Superior temporal gyrus (tissue), 1 donor: ENCODE results near the gene IKZF1.

Source experiments
- DNase-seq: peaks from one replicate; pipeline ENCODE4 v3.0.0-alpha.2; 2016; ENCODE audit errors: extremely low spot score

Gene IKZF1

GRCh38 chr7:50304129-50304910 lies at the start of gene IKZF1:
IKZF1 (plus strand) TSS chr7:50304716; CDS start chr7:50319062, 14,346 bp downstream.
- DNase-seq, result no peak

DNA sequence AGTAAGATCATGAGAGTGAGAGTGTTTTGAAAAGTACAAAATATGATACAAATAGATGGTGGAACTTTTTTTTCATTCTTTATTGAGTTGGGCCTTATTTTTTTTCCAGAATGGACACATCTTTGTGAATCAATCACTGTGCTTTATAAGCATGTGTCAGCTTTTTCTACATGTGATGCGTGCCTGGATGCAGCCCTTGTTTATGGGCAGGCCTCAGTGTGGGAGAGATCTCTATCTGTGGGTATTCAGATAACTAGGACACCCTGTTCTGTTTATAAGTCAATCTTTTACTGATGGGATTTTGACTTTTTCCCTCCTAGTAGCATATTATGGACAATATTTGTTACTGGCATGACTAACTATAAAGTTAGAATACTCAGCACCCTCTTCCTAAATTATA lies 42.9 kb upstream of the IKZF1 start:
- no peak for DNase-seq

DNA sequence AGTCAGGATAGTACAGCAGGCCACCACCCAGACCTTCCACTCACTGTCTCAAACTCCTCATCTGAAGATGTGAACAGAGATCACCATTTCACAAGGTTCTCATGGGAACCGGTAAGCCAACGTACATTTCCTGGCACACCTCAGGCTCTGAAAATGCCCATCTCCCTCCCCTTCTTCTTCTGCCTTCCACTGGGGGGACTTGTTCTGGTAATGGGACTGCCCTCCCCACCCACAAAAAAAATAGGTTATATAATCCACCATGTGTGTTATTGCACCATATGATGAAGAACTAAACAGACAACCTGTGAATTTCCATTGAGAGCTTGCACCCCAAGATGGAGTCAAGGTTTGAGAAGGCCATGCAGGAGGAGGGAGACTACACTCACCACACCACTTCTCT lies 42.1 kb upstream of the IKZF1 start:
- no peak for DNase-seq

DNA sequence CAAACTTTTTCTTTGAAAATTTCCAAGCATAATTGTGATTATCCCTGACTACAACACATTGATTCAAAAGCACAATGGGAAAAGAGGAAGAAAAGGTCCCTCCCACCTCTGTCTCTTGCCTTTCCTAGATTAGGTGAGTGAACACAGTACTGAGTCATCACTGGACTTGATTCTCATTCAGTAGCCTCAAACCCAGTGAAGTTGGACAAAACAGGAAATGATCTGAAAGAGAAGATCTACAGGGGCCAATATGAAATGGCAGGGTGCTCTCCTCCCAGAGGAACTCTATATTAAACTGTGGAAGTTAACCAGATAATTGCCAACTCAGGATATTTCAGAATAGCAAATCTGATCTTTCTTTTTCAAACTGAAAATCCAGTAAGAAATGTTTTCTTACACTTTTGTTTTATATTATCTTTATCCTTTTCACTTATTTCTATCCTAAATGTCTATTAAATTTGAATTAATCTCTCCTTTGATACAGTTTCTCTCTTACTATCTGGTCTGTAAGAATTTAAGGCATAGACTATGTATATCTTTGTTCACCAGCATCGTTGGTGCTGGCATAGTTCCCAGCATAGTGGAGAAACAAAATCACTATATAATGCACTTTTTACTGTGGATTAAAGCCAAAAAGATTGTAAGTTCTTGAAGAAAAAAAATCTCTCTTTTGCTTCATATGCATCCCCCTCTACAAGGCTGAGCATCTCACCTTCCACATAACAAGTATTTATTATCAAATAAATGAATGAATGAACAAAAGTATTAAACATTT lies 41.4 kb upstream of the IKZF1 start:
- no peak for DNase-seq

DNA sequence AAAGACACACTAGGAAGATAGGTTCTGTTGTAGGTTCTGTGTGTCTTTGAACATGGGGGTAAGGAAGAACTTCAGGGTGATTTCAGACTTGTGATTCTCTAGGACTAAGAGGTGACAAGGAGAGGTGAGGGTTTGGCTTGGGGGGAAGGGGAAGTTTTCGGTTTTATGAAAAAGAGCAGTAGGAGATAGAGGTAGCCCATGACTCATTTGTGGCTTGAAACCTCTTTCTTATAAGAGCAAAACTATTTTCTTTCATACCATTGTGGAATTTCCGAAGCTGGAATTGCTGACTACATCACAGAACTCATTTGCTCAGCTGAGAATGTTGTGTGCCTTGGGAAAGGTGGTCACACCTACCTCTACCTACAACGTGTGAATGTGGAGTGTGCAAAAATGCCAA lies 39.6 kb upstream of the IKZF1 start:
- no peak for DNase-seq

DNA sequence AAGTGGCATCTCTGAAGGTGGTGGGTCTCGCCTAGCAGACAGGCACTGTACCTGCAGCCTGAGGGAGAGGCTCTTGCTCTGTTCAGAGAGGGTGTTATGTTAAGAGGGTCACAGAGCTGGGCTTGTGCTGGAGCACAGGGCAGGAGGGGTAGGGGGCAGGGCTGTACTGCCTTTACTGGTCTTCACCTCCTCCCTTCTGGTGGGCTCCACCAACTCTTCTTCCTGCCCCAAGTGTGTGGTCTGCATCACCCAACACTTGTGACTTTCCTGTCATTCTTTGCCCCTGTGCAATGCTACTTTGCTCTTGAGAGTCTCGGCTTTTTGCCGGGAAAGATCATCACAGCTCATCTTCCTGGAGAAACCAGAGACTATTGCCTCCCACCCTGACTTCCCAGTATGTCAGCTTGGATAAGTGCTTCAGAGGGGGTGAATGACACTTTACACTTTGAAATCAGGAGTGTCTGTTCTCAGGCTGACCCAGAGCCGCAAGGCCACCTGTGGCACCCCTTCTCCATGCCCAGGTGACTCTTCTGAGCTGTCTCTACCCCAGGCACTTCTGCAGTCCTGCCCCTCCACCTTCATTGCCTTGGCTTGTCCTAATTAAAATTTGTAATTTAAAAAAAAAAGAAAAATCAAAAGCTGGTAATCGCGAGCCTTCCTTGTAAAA lies 38.4 kb upstream of the IKZF1 start:
- DNase-seq, result no peak

DNA sequence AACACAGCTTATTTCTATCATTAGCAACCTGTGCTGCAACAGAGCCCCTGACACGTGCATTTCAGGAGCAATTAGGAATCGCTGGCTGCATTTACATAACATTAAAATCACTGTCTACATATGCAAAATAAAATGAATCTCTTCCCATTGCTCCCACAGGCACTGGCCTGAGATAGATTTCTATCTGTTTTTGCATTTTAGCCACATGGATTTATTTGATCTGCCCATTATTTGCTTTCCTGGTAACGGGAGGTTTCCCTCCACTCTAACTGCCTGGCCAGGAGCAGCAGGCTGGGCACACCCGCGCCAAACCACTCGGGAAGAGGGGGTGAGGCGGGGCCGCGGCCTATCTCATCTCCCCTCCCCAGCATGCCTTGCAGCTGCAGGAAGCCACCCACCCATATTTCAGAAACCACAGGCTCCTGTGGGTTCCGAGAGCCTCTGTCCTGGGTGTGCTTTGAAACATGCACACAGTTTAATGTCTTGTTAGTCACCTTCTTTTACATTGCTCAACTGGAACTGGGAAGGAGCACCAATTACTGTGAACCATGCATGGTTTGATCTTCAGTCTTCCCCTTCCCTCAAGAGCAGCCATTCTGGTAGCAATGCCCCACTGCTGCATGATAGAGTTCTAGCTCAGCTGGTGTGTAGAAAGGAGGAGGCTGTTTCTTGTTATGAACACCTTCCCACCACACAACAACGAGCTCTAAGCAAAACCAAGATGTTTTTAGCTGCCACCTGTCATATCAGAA lies 37.7 kb upstream of the IKZF1 start:
- no peak for DNase-seq

DNA sequence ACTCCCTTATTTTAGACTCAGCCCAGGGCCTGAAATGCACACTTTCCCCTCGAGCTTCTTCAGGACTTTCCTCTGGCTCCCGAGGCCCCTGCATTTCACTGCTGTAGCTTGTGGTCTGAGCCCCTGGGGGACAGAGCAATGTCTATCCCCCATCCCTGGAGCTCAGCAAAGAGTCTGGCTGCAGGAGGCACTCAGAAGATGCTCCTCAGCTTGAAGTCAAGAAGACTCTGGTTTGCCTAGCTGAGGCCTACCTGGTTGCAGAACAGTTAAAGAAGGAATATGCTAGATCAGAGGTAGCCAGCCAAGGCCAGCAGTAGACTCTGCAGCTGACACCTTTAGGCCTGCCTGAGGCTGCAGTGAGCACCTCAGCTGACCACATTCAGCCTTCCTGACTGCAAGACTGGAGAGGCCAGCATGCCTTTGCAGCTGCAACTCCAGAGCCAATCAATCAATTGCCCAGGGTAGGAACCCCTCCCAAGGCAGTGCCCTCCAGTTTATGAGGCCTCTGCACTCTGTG lies 36.9 kb upstream of the IKZF1 start:
- DNase-seq, result no peak

DNA sequence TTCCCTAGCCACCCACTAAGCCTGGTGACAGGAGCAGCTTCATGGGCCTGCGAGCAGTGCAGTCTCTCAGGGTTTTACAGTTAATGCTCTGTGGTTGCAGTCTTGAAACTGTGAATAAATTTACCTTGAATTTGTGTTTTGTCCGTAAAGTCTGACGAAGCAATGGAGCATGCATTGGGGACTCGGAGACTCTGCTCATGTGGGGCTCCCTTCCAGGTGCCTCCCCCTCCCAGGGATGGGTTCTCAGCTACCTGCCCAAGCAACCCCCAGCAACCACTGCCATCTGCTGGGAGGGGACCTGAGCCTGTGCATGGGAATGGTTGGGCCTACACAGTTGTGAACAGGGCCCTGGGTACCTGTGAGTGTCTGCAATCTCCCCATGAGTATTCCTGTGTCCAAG lies 36.3 kb upstream of the IKZF1 start:
- no peak for DNase-seq

DNA sequence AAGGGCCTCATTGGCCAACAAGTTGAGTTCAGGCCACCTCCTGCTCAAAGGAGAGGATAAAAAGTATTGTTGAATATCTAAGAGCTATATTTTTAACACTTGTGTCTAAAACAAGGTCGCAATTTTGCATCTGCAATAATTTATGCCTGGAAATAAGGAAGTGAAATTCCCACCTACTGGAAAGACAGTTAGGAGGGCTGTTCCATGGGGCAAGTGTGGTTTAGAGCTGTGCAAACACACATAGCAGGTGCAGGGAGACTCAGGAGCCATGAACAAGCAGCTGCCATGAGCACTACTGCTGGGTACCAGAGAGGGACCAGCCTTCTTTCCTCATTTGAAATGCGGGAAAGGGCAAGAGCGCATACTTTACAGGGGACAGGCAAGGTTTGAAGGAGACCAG lies 35.5 kb upstream of the IKZF1 start:
- no peak for DNase-seq

DNA sequence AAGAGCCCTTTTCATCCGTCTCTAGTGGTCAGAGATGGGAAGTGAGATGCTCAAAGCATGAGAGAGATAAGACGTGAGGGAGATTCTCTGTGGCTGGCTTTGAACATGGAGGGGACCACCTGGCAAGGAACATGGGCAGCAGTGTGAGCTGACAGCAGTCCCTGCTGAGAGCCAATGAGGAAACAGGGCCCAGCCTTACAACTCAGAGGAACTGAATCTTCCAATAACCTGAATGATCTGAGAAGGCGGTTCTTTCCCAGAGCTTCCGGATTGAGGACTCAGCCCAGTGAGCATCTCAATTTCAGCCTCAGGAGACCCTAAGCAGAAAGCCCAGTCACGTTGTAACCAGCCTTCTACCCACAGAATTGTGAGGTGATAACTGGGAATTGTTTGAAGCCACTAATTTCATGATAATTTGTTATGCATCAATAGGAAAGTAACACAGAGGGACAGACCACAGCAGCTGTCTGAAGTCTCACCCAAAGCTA lies 33.9 kb upstream of the IKZF1 start:
- DNase-seq, result no peak

DNA sequence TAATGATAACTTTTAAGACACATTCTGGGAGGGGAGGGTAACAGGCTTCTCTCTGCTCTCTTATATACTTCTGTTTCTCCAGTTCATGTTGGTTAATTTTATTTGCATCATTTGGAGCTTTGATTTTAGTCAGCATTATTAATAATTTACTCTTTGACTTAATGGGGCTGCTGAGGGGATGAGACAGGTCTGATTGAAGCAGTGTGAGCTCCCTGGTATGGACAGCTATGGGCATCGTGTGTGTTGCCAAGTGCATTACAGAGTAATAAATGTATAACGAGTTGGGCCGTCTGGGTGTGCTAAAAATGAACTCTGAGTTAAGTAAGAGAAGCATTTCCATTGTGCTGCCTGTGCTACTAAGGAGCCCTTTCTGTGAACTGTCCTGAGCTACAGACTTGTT lies 31.7 kb upstream of the IKZF1 start:
- DNase-seq, result no peak

GRCh38 chr7:50273301-50273700 lies 31.2 kb upstream of the IKZF1 start:
- no peak for DNase-seq

DNA sequence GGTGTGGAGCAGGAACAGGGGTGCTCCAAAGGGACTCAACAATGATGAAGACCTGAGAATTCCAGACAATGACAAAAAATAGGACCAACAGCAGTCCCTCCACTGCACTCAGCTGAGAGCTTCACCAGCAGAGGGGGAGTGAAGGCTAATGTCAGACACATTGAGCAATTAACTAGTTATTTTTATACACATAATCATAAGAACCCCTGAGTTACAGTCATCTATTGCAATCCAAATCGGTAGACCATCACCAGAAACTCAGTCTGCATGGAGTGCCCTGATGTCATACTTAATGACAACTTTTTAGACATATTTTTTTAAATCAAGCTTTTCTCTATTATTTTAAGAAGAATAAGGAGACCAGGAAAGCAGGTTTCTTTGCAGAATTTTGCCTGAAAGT lies 30.6 kb upstream of the IKZF1 start:
- no peak for DNase-seq

DNA sequence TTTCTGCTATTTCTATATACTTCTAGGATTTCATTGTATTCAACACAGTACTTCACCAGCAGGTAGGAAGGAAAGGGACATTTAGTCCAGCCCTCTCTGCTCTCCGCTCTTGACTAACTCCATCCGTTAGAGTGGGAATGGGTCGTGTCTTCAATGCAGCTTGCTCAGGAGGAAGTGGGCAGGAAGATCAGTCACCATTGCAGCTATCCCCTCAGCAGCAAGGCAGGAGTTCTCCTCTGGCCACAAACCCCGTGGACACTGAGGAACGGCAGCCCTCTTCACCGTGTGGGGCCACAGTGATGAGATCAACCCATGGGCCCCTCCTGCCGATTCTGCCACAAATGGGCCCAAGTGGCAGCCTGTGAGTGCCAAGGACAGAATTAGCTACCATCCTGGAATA lies 30.2 kb upstream of the IKZF1 start:
- no peak for DNase-seq

DNA sequence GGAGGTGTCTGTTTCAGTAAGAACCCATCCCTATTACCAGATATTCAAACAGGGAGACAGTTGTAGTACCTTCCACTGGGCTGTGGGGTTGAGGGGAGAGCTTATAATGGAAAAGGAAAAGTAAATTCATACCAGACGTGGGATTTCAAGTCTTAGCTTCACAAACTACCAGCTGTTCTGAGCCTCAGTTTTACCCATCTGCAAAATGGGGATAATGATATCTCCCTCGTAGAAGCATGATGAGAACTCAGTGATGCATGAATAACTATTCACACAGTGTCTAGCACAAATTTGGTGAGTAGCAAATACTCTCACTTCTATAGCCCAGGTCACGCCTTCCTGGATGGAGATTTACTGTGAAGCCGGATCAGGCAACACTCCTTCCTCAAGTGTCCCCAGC lies 29.1 kb upstream of the IKZF1 start:
- no peak for DNase-seq

DNA sequence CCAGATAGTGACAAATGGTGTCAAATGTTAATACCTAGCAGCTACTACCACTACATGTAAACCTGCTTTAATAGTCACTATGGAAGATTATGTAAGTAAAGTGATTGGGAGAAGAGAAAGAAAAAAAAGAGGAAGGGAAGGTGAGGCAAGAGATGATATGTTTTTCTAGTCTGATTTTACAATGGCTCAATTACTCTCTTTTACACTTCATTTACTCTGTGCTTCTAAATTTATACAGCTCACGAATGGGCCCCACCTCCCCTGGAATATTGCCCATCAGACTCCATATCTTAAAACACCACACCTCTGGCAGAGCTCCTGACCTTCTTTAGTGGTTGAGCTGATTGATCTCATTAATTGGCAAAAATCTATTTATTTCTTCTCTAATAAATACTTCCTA lies 28.0 kb upstream of the IKZF1 start:
- DNase-seq, result no peak

DNA sequence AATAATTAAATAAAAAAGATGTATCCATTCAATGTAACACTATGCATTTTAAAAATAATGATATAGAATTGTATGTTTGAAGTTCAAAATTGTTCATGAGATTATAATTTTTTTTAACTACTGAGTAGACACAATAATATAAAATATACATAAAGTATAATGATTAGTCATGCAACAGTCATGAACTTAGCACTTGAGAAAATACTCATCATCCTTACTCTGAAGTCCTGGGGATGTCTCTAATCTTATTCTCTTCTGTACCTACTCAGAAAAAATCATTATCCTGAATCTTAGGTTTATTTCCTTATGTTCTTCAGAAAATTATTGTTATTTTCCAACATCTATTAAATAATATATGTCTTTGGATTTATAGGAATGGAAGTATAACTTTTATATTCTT lies 26.4 kb upstream of the IKZF1 start:
- DNase-seq, result no peak

- DNase-seq, result no peak
Measured at GRCh38 chr7:50281680-50282445, 22.7 kb upstream of the IKZF1 start.

DNA sequence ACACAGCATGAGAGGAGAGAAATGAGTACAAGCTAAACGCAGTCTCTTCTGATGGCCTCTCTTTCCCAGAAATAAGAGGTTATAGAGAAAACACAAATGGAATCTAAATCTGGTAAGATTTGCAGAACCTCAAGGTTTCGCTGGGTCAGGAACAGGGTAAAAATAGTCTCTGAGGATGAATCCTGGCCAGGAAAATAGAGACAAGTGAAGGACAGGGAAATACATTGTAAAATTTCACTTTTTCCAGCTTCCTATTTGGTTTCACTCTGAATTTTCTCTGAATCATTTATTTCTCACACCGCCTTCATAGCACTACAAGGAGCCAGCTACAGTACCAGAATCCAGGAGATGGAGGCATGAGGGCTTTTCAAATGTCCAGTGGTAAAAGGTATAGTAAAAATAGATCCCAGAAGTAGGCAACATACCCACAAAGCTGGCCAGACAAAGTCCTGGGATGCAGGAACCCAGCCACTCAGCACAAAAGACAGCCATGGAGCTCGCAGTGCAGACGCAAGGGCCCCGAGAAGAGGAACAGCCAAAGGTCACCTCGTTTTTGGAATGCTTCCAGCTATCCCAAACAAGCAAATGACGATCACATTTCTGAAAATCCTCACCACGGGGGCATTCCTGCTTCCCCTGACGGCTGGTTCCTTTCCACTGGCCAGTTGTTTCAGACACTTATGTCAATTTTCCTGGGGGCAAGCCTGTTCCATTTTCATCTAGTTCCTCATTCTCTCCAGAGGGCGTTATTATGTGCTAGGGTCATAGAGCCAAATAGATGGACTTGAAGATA lies 21.5 kb upstream of the IKZF1 start:
- DNase-seq, result no peak
